B cell (primary cell): Measurements from ENCODE around the gene SARNP.

Experiments used
- EZH2 ChIP-seq: IDR thresholded peaks from 2 replicates; pipeline ENCODE4 v1.6.1; 2012; ENCODE audit warnings: borderline replicate concordance, low read depth, mild to moderate bottlenecking, moderate library complexity, low read length; ENCODE audit not compliant: insufficient read depth, poor library complexity, severe bottlenecking
- TF ChIP-seq, protein P1 (sequence below): fragments of 200-600 bp; IDR thresholded peaks from one replicate; pipeline ENCODE4 v1.8.0; 2022; ENCODE audit warnings: antibody characterized with exemption, mild to moderate bottlenecking

DNA sequence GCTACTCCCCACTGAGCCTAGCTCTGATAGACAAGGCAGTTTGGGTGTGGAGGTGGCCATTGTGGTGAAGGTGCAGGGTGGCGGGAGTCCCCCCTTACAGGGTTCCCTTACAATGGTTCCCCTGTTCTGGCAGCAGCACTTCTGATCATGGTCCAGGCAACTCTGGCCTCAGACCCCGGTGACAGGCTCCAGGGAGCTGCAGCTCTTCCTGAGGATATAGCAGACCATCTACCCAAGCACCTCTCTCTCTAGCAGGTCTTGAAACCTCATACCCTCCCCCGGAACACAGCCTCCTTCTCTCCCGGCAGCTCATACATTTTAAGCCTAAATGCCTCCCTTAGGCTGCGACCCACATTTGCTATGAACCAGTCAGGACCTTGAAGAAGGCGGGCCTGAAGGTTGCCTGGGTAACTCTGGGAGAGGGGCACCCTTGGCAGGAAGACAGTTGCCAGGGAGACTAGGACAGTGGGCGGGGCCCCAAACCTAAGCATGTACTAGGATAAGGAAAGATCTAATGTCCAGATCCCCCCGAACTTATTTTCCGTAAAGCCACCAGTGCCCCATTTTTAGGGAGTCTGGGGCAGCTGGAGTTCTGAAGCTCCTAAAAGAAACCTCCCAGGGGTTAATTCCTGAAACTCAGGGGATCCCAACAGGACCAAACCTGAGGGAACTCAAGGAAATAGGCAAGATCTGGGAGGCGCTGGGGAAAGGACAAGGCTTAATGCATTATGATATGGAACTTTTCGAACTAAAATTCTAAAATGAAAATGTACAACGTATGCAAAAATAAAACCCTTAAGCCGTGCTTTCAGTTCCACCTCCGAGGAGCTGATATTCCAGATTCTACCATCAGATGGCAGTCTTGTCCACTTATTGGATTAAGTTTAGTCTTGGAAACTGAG lies 79.2 kb downstream of the SARNP start:
- TF ChIP-seq, protein P1, sequence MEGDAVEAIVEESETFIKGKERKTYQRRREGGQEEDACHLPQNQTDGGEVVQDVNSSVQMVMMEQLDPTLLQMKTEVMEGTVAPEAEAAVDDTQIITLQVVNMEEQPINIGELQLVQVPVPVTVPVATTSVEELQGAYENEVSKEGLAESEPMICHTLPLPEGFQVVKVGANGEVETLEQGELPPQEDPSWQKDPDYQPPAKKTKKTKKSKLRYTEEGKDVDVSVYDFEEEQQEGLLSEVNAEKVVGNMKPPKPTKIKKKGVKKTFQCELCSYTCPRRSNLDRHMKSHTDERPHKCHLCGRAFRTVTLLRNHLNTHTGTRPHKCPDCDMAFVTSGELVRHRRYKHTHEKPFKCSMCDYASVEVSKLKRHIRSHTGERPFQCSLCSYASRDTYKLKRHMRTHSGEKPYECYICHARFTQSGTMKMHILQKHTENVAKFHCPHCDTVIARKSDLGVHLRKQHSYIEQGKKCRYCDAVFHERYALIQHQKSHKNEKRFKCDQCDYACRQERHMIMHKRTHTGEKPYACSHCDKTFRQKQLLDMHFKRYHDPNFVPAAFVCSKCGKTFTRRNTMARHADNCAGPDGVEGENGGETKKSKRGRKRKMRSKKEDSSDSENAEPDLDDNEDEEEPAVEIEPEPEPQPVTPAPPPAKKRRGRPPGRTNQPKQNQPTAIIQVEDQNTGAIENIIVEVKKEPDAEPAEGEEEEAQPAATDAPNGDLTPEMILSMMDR = peak; percentile 91
- TF ChIP-seq EZH2 = no peak
